B cell (primary cell): ENCODE measurements around the gene CACNA2D1.

Source experiments
- EZH2 ChIP-seq: IDR thresholded peaks from 2 replicates; pipeline ENCODE4 v1.6.1; 2012; ENCODE audit warnings: borderline replicate concordance, low read depth, mild to moderate bottlenecking, moderate library complexity, low read length; ENCODE audit not compliant: insufficient read depth, poor library complexity, severe bottlenecking
- TF ChIP-seq, protein P1 (sequence below): fragments of 200-600 bp; IDR thresholded peaks from one replicate; pipeline ENCODE4 v1.8.0; 2022; ENCODE audit warnings: antibody characterized with exemption, mild to moderate bottlenecking

GRCh38 chr7:82450759-82451158 is 7.2 kb upstream of the CACNA2D1 start:
- TF ChIP-seq, protein P1, sequence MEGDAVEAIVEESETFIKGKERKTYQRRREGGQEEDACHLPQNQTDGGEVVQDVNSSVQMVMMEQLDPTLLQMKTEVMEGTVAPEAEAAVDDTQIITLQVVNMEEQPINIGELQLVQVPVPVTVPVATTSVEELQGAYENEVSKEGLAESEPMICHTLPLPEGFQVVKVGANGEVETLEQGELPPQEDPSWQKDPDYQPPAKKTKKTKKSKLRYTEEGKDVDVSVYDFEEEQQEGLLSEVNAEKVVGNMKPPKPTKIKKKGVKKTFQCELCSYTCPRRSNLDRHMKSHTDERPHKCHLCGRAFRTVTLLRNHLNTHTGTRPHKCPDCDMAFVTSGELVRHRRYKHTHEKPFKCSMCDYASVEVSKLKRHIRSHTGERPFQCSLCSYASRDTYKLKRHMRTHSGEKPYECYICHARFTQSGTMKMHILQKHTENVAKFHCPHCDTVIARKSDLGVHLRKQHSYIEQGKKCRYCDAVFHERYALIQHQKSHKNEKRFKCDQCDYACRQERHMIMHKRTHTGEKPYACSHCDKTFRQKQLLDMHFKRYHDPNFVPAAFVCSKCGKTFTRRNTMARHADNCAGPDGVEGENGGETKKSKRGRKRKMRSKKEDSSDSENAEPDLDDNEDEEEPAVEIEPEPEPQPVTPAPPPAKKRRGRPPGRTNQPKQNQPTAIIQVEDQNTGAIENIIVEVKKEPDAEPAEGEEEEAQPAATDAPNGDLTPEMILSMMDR, result no peak
- TF ChIP-seq EZH2, result no peak
